ENCODE measurements around the gene MANEAL. TPM values are rescaled to one million over a fixed set of nuclear protein-coding genes. Genes with fewer than 3 reads are reported as not detected.

The MANEAL gene
- total and polyA plus RNA-seq, 2 experiments from 2014 or later = 2.3 to 3.5 TPM

- WGBS (ENCODE audit: low lambda C conversion rate, missing lambda C conversion rate) = 88% methylated on average over 63 of the region's 68 CpGs
Measured at GRCh38 chr1:37761416-37762095, 32.1 kb upstream of the MANEAL start.

DNA sequence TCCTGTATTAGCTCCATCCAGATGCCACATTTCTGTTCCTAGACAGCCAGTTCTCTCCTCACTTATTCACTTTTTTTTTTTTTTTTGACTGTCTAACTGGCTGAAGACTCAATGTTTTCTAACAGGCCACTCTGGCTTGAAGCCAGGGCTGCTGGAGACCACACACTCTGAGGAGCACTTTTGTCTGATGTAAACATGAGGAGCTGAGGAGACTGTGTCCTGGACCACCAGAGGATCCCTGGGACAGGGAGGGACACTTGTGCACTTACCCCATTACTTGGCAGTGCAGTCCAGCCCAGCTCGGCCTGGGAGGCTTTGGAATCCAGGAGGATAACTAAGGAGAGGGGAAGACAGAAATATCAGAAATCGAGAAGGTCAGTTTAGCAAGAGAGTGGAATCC is 31.1 kb upstream of the MANEAL start:
- TF ChIP-seq, protein P1, sequence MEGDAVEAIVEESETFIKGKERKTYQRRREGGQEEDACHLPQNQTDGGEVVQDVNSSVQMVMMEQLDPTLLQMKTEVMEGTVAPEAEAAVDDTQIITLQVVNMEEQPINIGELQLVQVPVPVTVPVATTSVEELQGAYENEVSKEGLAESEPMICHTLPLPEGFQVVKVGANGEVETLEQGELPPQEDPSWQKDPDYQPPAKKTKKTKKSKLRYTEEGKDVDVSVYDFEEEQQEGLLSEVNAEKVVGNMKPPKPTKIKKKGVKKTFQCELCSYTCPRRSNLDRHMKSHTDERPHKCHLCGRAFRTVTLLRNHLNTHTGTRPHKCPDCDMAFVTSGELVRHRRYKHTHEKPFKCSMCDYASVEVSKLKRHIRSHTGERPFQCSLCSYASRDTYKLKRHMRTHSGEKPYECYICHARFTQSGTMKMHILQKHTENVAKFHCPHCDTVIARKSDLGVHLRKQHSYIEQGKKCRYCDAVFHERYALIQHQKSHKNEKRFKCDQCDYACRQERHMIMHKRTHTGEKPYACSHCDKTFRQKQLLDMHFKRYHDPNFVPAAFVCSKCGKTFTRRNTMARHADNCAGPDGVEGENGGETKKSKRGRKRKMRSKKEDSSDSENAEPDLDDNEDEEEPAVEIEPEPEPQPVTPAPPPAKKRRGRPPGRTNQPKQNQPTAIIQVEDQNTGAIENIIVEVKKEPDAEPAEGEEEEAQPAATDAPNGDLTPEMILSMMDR (IDR thresholded peaks at IDR 0.05; ENCODE audit: poor library complexity) = no peak
- TF ChIP-seq EZH2 (IDR thresholded peaks at IDR 0.05; ENCODE audit: borderline replicate concordance) (no peak), EZH2phosphoT487 (IDR thresholded peaks at IDR 0.05; ENCODE audit: low read depth, severe bottlenecking, unreplicated experiment) (no peak)
- Histone ChIP-seq H4K20me1 (ENCODE audit: insufficient read depth, poor library complexity, severe bottlenecking) (no peaks in the 10 kb centered on the region), H3K4me1 (ENCODE audit: insufficient read depth) (no peaks in the 10 kb centered on the region), H2AFZ (no peak overlapping the region), H3K79me2 (no peaks in the 10 kb centered on the region), H3K36me3 (replicated peaks; ENCODE audit: insufficient read depth, low read depth) (no peaks in the 10 kb centered on the region), H3K27ac (no peak overlapping the region), H3K4me3 (no peak overlapping the region), H3K9me2 (replicated peaks; ENCODE audit: insufficient read depth) (no peaks in the 10 kb centered on the region), H3K27me3 (peaks cover 80% of the 10 kb centered on the region), H3K4me2 (no peak overlapping the region), H3K9me3 (ENCODE audit: low read depth) (no peaks in the 10 kb centered on the region)
- no peak for DNase-seq (ENCODE audit: low spot score)
- WGBS (ENCODE audit: low lambda C conversion rate, missing lambda C conversion rate) = 68% methylated on average over 2 of the region's 2 CpGs

More at GRCh38 chr1:37761416-37762095, 32.1 kb upstream of the MANEAL start:
- no peaks in the 10 kb centered on the region for H3K4me1 ChIP-seq (ENCODE audit: insufficient read depth)
- H4K20me1 ChIP-seq (ENCODE audit: insufficient read depth, poor library complexity, severe bottlenecking) = no peaks in the 10 kb centered on the region
- H3K4me3 ChIP-seq = no peak overlapping the region
- no peaks in the 10 kb centered on the region for H3K9me3 ChIP-seq (ENCODE audit: low read depth)
- peaks cover 80% of the 10 kb centered on the region for H3K27me3 ChIP-seq
- H2AFZ ChIP-seq = no peak overlapping the region
- H3K27ac ChIP-seq = no peak overlapping the region
- no peak for DNase-seq (ENCODE audit: low spot score)
- no peaks in the 10 kb centered on the region for H3K9me2 ChIP-seq (replicated peaks; ENCODE audit: insufficient read depth)
- H3K79me2 ChIP-seq = no peaks in the 10 kb centered on the region
- TF ChIP-seq, protein P1 (IDR thresholded peaks at IDR 0.05; ENCODE audit: poor library complexity) = no peak
- TF ChIP-seq EZH2phosphoT487 (IDR thresholded peaks at IDR 0.05; ENCODE audit: low read depth, severe bottlenecking, unreplicated experiment) (no peak), EZH2 (IDR thresholded peaks at IDR 0.05; ENCODE audit: borderline replicate concordance) (no peak)
- H3K36me3 ChIP-seq (replicated peaks; ENCODE audit: insufficient read depth, low read depth) = no peaks in the 10 kb centered on the region
- no peak overlapping the region for H3K4me2 ChIP-seq

DNA sequence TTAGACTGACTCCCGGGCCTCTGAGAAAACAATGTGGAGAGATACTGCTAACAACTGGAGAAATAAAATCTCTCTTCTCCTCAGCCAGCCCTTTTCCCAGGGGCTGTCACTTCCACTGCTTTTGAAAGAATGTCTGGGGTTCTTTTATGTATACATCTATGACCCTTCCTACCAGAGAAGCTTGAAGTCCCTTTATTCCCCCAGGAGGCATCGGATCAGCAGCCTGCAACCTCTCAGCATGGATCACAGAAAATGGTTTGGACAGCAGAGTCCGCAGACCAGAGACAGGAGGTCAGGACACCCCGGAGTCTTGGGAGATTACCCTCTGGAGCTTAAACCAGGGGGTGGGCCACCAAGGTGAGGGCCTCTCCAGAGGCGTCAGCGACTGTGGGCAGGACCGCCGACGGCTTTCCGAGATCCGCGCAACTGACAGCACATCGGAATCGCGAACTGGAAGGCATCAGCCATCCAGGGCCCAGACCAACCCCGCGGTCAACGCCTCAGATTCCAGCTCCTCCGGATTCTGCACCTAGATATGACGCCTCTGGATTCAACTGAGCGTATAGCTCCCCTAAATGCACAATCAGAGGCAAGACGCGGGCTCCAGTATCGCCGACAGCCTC is 29.7 kb upstream of the MANEAL start:
- Histone ChIP-seq H3K9me2 (replicated peaks; ENCODE audit: insufficient read depth) (no peaks in the 10 kb centered on the region), H3K4me1 (ENCODE audit: insufficient read depth) (no peaks in the 10 kb centered on the region), H3K36me3 (replicated peaks; ENCODE audit: insufficient read depth, low read depth) (no peaks in the 10 kb centered on the region), H4K20me1 (ENCODE audit: insufficient read depth, poor library complexity, severe bottlenecking) (no peaks in the 10 kb centered on the region), H2AFZ (no peak overlapping the region), H3K27ac (no peak overlapping the region), H3K79me2 (no peaks in the 10 kb centered on the region), H3K4me3 (no peak overlapping the region), H3K27me3 (peaks cover 82% of the 10 kb centered on the region), H3K9me3 (ENCODE audit: low read depth) (no peaks in the 10 kb centered on the region), H3K4me2 (no peak overlapping the region)
- WGBS (ENCODE audit: low lambda C conversion rate, missing lambda C conversion rate) = 34% methylated on average over 25 of the region's 25 CpGs
- TF ChIP-seq EZH2 (IDR thresholded peaks at IDR 0.05; ENCODE audit: borderline replicate concordance) = no peak
- DNase-seq (ENCODE audit: low spot score) = no peak

DNA sequence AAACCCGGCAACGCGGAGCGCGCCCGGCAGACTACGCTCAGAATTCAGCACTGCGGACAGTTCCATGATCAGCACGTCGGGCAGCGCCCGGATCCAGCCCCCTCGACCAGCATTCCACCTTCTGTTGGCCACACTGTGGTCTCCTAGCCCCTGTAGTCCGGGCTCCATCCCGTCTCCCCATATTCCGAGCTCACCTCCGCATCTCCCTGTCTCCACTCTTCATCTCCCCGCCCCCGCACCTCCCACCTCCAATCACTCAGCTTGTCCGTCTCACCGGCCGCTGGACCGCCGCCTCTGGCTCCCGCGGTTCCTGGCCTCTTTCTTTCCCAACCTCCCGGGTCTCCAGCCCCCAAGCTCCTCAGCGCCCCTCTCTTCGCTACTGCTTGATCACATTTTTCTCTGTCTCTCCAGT is 29.2 kb upstream of the MANEAL start:
- H3K9me2 ChIP-seq (replicated peaks; ENCODE audit: insufficient read depth) = no peaks in the 10 kb centered on the region
- no peak overlapping the region for H3K4me3 ChIP-seq
- no peaks in the 10 kb centered on the region for H3K79me2 ChIP-seq
- H3K27ac ChIP-seq = no peak overlapping the region
- H2AFZ ChIP-seq = no peak overlapping the region
- DNase-seq (ENCODE audit: low spot score) = peak; percentile 78
- TF ChIP-seq, protein P1 (IDR thresholded peaks at IDR 0.05; ENCODE audit: poor library complexity) = no peak
- TF ChIP-seq EZH2 (IDR thresholded peaks at IDR 0.05; ENCODE audit: borderline replicate concordance) = peak; percentile 24
- TF ChIP-seq EZH2phosphoT487 (IDR thresholded peaks at IDR 0.05; ENCODE audit: low read depth, severe bottlenecking, unreplicated experiment) = no peak
- H3K4me2 ChIP-seq = no peak overlapping the region
- 16% methylated on average over 24 of the region's 29 CpGs for WGBS (ENCODE audit: low lambda C conversion rate, missing lambda C conversion rate)
- peaks cover 82% of the 10 kb centered on the region for H3K27me3 ChIP-seq
- no peaks in the 10 kb centered on the region for H3K36me3 ChIP-seq (replicated peaks; ENCODE audit: insufficient read depth, low read depth)
- no peaks in the 10 kb centered on the region for H3K9me3 ChIP-seq (ENCODE audit: low read depth)
- no peaks in the 10 kb centered on the region for H3K4me1 ChIP-seq (ENCODE audit: insufficient read depth)
- no peaks in the 10 kb centered on the region for H4K20me1 ChIP-seq (ENCODE audit: insufficient read depth, poor library complexity, severe bottlenecking)
